ENCODE data around the gene CCKAR. TPM values are rescaled to one million over a fixed set of nuclear protein-coding genes. Genes with fewer than 3 reads are reported as not detected.

The CCKAR gene
- total RNA-seq, 4 donors from 2014 or later: not detected

DNA sequence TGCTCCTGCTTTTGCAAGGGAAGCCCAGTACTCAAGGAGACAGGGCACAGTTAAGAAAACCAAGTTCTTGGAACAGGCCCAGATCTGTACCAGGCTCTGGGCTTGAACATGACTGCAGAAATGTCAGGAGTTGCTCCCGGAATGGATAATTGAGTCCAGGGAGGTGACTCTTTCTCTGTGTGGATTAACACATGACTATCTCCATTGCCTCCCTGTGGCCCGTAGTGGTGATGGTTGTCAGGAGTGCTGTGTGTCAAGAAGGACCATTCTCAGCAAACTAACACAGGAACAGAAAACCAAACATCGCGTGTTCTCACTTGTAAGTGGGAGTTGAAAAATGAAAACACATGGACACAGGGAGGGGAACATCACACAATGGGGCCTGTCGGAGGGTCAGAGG, 39.9 kb downstream of the CCKAR start:
- Histone ChIP-seq H3K4me1 (no peaks in the 10 kb centered on the region), H3K27me3 (no peaks in the 10 kb centered on the region), H3K9me3 (no peaks in the 10 kb centered on the region), H3K4me3 (no peak overlapping the region), H3K36me3 (no peaks in the 10 kb centered on the region), H3K27ac (no peak overlapping the region)
- TF ChIP-seq POLR2A (IDR thresholded peaks at IDR 0.05): no peak
- TF ChIP-seq, protein P1, sequence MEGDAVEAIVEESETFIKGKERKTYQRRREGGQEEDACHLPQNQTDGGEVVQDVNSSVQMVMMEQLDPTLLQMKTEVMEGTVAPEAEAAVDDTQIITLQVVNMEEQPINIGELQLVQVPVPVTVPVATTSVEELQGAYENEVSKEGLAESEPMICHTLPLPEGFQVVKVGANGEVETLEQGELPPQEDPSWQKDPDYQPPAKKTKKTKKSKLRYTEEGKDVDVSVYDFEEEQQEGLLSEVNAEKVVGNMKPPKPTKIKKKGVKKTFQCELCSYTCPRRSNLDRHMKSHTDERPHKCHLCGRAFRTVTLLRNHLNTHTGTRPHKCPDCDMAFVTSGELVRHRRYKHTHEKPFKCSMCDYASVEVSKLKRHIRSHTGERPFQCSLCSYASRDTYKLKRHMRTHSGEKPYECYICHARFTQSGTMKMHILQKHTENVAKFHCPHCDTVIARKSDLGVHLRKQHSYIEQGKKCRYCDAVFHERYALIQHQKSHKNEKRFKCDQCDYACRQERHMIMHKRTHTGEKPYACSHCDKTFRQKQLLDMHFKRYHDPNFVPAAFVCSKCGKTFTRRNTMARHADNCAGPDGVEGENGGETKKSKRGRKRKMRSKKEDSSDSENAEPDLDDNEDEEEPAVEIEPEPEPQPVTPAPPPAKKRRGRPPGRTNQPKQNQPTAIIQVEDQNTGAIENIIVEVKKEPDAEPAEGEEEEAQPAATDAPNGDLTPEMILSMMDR (IDR thresholded peaks at IDR 0.05 in 4 of 5, conservative IDR thresholded peaks at IDR 0.05 in 1 of 5): no peak
- ATAC-seq: no peak
- no peak for DNase-seq
- in situ Hi-C loops (cut with MboI; ENCODE audit: low sequenced_read_pairs in 4 of 4) (loop anchor here (10.0 to 25.0 kb wide), 5 partner anchors 112 to 562 kb away; no protein-coding TSS in a partner anchor), intact Hi-C loops (cut with DNase I; ENCODE audit: low total_unique reads) (no loop called here)

DNA sequence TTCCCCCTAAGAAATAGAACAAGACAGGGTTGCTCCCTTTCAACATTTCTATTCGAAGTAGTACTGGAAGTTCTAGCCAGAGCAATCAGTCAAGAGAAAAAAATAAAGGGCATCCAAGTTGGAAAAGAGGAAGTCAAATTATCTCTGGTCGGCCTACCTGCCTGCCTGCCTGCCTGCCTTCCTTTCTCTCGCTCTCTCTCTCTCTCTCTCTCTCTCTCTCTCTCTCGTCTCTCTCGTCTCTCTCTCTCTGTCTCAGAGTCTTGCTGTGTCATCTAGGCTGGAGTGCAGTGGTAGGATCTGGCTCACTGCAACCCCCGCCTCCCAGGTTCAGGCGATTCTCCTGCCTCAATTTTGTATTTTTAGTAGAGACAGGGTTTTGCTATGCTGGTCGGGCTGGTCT, 42.9 kb downstream of the CCKAR start:
- H3K4me1 ChIP-seq: no peaks in the 10 kb centered on the region
- TF ChIP-seq, protein P1 (IDR thresholded peaks at IDR 0.05 in 4 of 5, conservative IDR thresholded peaks at IDR 0.05 in 1 of 5): no peak
- no peak for TF ChIP-seq POLR2A (IDR thresholded peaks at IDR 0.05)
- intact Hi-C loops (cut with DNase I; ENCODE audit: low total_unique reads) (no loop called here), in situ Hi-C loops (cut with MboI; ENCODE audit: low sequenced_read_pairs in 4 of 4) (no loop called here)
- no peaks in the 10 kb centered on the region for H3K36me3 ChIP-seq
- no peak overlapping the region for H3K4me3 ChIP-seq
- H3K27ac ChIP-seq: no peak overlapping the region
- DNase-seq (no peak), ATAC-seq (no peak)
- no peaks in the 10 kb centered on the region for H3K9me3 ChIP-seq
- H3K27me3 ChIP-seq: no peaks in the 10 kb centered on the region

DNA sequence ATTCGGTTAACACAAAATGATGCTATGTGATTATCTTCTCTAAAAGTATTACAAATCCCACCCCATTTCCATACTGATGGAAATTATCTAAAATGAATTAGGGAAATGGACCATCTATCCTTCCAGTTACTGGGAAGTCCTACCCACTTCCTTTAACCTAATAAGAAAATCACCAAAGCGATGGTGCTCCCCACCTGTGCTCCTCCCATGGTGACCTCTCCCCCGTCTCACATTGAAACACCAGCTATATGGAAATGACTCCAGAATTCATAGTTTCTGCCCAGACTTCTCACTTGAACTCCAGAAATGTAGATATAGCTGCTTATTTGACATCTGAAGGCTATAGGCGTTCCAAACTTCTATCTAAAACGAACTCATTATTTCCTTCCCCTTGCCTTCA, 48.5 kb downstream of the CCKAR start:
- no peak for ATAC-seq
- H3K9me3 ChIP-seq: no peaks in the 10 kb centered on the region
- DNase-seq: no peak
- H3K27me3 ChIP-seq: no peaks in the 10 kb centered on the region
- in situ Hi-C loops (cut with MboI; ENCODE audit: low sequenced_read_pairs in 4 of 4) (no loop called here), intact Hi-C loops (cut with DNase I; ENCODE audit: low total_unique reads) (no loop called here)
- peaks cover 5 to 8% of the 10 kb centered on the region in 2 donors for H3K4me1 ChIP-seq
- H3K27ac ChIP-seq: no peak overlapping the region
- H3K4me3 ChIP-seq: no peak overlapping the region
- H3K36me3 ChIP-seq: no peaks in the 10 kb centered on the region
- TF ChIP-seq, protein P1 (IDR thresholded peaks at IDR 0.05 in 4 of 5, conservative IDR thresholded peaks at IDR 0.05 in 1 of 5): no peak
- no peak for TF ChIP-seq POLR2A (IDR thresholded peaks at IDR 0.05)

DNA sequence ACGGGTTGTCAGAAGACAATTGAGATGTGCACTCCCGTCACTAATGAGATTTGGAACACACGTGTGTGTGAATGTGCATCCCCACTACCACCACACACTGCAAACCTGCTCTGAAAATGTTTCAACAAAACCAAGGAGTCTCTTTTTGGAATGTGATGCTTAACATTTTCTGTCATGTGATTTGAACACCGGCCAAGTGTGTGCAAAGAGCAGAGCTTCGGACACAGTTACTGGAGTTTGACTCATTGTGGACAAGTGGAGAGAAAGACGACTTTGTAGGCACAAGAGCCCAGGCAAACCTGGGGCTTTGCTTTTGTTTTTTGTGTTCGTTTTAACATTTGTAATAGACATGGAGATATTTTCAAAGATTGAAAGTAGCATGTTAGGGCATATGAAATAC, 49.2 kb downstream of the CCKAR start:
- DNase-seq: no peak
- Histone ChIP-seq H3K36me3 (peaks cover 0 to 5% of the 10 kb centered on the region in 2 donors), H3K4me3 (no peak overlapping the region), H3K27ac (no peak overlapping the region), H3K4me1 (peaks cover 5 to 8% of the 10 kb centered on the region in 2 donors), H3K27me3 (no peaks in the 10 kb centered on the region), H3K9me3 (no peaks in the 10 kb centered on the region)
- no peak for ATAC-seq
- TF ChIP-seq, protein P1 (IDR thresholded peaks at IDR 0.05 in 4 of 5, conservative IDR thresholded peaks at IDR 0.05 in 1 of 5): no peak
- TF ChIP-seq POLR2A (IDR thresholded peaks at IDR 0.05): no peak
- in situ Hi-C loops (cut with MboI; ENCODE audit: low sequenced_read_pairs in 4 of 4) (no loop called here), intact Hi-C loops (cut with DNase I; ENCODE audit: low total_unique reads) (no loop called here)

DNA sequence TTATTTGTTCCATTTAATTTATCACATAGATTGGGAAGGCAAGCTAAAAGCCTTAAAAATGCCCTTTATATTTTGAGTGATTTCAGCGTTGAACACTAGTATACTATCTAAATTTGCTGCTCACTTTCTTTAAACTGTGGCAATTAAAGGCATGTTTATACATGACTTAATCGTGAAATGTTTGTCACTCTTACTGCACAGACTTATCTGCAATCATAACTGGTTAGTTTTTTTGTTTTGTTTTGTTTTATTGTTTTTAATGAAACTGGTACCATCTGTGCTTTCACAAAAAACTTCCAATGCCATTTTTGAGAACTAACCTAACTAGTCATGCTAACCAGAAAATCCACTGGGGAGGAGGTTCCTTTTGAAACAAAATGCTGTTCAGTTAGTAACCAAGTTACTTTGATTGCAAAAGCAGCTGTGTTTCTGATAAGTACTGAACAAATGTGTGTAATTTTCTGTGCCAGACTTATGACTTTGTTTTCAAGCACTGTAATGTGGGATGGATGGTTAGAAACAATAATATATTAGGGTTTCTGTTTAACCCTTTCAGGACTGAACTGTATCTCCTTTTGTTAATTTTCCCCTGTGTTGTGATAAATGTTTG, 56.1 kb downstream of the CCKAR start:
- intact Hi-C loops (cut with DNase I; ENCODE audit: low total_unique reads): no loop called here

More for the DNA sequence above, 56.1 kb downstream of the CCKAR start:
- ATAC-seq: no peak
- H3K36me3 ChIP-seq: peaks cover 0 to 22% of the 10 kb centered on the region in 2 donors
- no peak overlapping the region for H3K27ac ChIP-seq
- H3K4me3 ChIP-seq: no peak overlapping the region
- no peak for DNase-seq
- H3K9me3 ChIP-seq: no peaks in the 10 kb centered on the region
- H3K4me1 ChIP-seq: peaks cover 7 to 16% of the 10 kb centered on the region in 2 donors
- in situ Hi-C loops (cut with MboI; ENCODE audit: low sequenced_read_pairs in 4 of 4): no loop called here
- H3K27me3 ChIP-seq: no peaks in the 10 kb centered on the region
- TF ChIP-seq, protein P1 (IDR thresholded peaks at IDR 0.05 in 4 of 5, conservative IDR thresholded peaks at IDR 0.05 in 1 of 5): no peak
- no peak for TF ChIP-seq POLR2A (IDR thresholded peaks at IDR 0.05)
